ENCODE results near the gene FASTKD1. TPM values are rescaled to one million over a fixed set of nuclear protein-coding genes. Genes with fewer than 3 reads are reported as not detected.

Gene FASTKD1
- total RNA-seq, 4 donors from 2014 or later: 8.6 to 12.2 (median 10.6) TPM

- TF ChIP-seq POLR2AphosphoS5 (IDR thresholded peaks at IDR 0.05) (no peak), CTCF (IDR thresholded peaks at IDR 0.05) (no peak), POLR2A (IDR thresholded peaks at IDR 0.05) (no peak)
- Histone ChIP-seq H3K9me3 (no peaks in the 10 kb centered on the region), H3K4me3 (no peak overlapping the region), H3K36me3 (peaks cover 0 to 9% of the 10 kb centered on the region in 2 donors), H3K27ac (no peak overlapping the region), H3K4me1 (peaks cover 0 to 48% (median 3%) of the 10 kb centered on the region in 3 donors), H3K27me3 (no peaks in the 10 kb centered on the region)
- no peak for ATAC-seq
- WGBS, 2 donors (ENCODE audit: low coverage in 1 of 2): 44 to 65% methylated on average over 3 of the region's 3 CpGs
Measured at GRCh38 chr2:169513926-169514325, 59.7 kb downstream of the FASTKD1 start.

GRCh38 chr2:169513094-169513493 is 60.6 kb downstream of the FASTKD1 start:
- H3K4me3 ChIP-seq: no peak overlapping the region
- no peak for ATAC-seq
- WGBS, 2 donors (ENCODE audit: low coverage in 1 of 2): 100% methylated on average over 1 of the region's 1 CpG
- H3K9me3 ChIP-seq: no peaks in the 10 kb centered on the region
- H3K4me1 ChIP-seq: peaks cover 0 to 48% (median 3%) of the 10 kb centered on the region in 3 donors
- TF ChIP-seq CTCF (IDR thresholded peaks at IDR 0.05): no peak
- no peak for TF ChIP-seq POLR2AphosphoS5 (IDR thresholded peaks at IDR 0.05)
- H3K27me3 ChIP-seq: no peaks in the 10 kb centered on the region
- peaks cover 0 to 3% of the 10 kb centered on the region in 2 donors for H3K36me3 ChIP-seq
- no peak overlapping the region for H3K27ac ChIP-seq

GRCh38 chr2:169512525-169512924 is 61.1 kb downstream of the FASTKD1 start:
- Histone ChIP-seq H3K4me1 (peaks cover 0 to 48% (median 3%) of the 10 kb centered on the region in 3 donors), H3K27me3 (no peaks in the 10 kb centered on the region), H3K9me3 (no peaks in the 10 kb centered on the region), H3K36me3 (peaks cover 0 to 2% of the 10 kb centered on the region in 2 donors), H3K4me3 (no peak overlapping the region), H3K27ac (peak overlapping the region in 1 of 4 donors; percentile 9)
- no peak for ATAC-seq
- TF ChIP-seq POLR2AphosphoS5 (IDR thresholded peaks at IDR 0.05) (peak; percentile 43), CTCF (IDR thresholded peaks at IDR 0.05) (no peak)
- WGBS, 2 donors (ENCODE audit: low coverage in 1 of 2): 17 to 38% methylated on average over 2 of the region's 2 CpGs

- H3K36me3 ChIP-seq: peaks cover 0 to 2% of the 10 kb centered on the region in 2 donors
- peaks cover 0 to 48% (median 3%) of the 10 kb centered on the region in 3 donors for H3K4me1 ChIP-seq
- H3K9me3 ChIP-seq: no peaks in the 10 kb centered on the region
- H3K4me3 ChIP-seq: no peak overlapping the region
- 77 to 83% methylated on average over 1 of the region's 1 CpG for WGBS, 2 donors (ENCODE audit: low coverage in 1 of 2)
- TF ChIP-seq POLR2A (IDR thresholded peaks at IDR 0.05): no peak
- TF ChIP-seq CTCF (IDR thresholded peaks at IDR 0.05): no peak
- H3K27ac ChIP-seq: peak overlapping the region in 1 of 4 donors; percentile 9
- H3K27me3 ChIP-seq: no peaks in the 10 kb centered on the region
- no peak for ATAC-seq
Measured at GRCh38 chr2:169511818-169512217, 61.8 kb downstream of the FASTKD1 start.

- H3K9me3 ChIP-seq: no peaks in the 10 kb centered on the region
- H3K27me3 ChIP-seq: no peaks in the 10 kb centered on the region
- peaks cover 0 to 48% (median 3%) of the 10 kb centered on the region in 3 donors for H3K4me1 ChIP-seq
- 92 to 98% methylated on average over 4 of the region's 4 CpGs for WGBS, 2 donors (ENCODE audit: low coverage in 1 of 2)
- TF ChIP-seq EP300 (IDR thresholded peaks at IDR 0.05): no peak
- no peak for TF ChIP-seq POLR2AphosphoS5 (IDR thresholded peaks at IDR 0.05)
- no peak for TF ChIP-seq CTCF (IDR thresholded peaks at IDR 0.05)
- TF ChIP-seq POLR2A (IDR thresholded peaks at IDR 0.05): no peak
- H3K4me3 ChIP-seq: no peak overlapping the region
- ATAC-seq: no peak
- peak overlapping the region in 1 of 4 donors; percentile 71 for H3K27ac ChIP-seq
- peaks cover 0 to 6% of the 10 kb centered on the region in 2 donors for H3K36me3 ChIP-seq
Measured at GRCh38 chr2:169510496-169510895, 63.2 kb downstream of the FASTKD1 start.
